Measurements from ENCODE around the gene RERG. TPM values are rescaled to one million over a fixed set of nuclear protein-coding genes. Genes with fewer than 3 reads are reported as not detected.

The RERG gene
- total and polyA plus RNA-seq, 2 of the 4 experiments (the other 2 are of a cell fraction): not detected

- Histone ChIP-seq H4K91ac (ENCODE audit: insufficient read depth, low read depth, low read length) (no peak overlapping the region), H2BK120ac (ENCODE audit: low read depth, low read length) (no peak overlapping the region), H3K56ac (ENCODE audit: extremely low read depth, insufficient read depth, low read length) (no peak overlapping the region), H2AK5ac (ENCODE audit: low read depth, low read length) (no peak overlapping the region), H4K8ac (ENCODE audit: low read depth in 2 of 2, low read length in 2 of 2) (no peak overlapping the region), H3K14ac (replicated peaks; ENCODE audit: low read depth, low read length) (no peak overlapping the region), H3K79me1 (ENCODE audit: low read depth in 1 of 2, low read length in 2 of 2) (no peaks in the 10 kb centered on the region), H3K23ac (ENCODE audit: low read depth, low read length) (no peak overlapping the region), H2BK5ac (ENCODE audit: low read depth, low read length, poor library complexity, severe bottlenecking) (no peak overlapping the region), H3K36me3 (ENCODE audit: control insufficient read depth, insufficient read depth, low read length) (no peaks in the 10 kb centered on the region), H4K5ac (ENCODE audit: low read depth, low read length) (no peak overlapping the region), H3K9ac (ENCODE audit: low read depth, low read length) (no peak overlapping the region), H4K20me1 (ENCODE audit: insufficient read depth, low read length) (no peaks in the 10 kb centered on the region), H2AK9ac (replicated peaks; ENCODE audit: low read depth, low read length, poor library complexity) (no peak overlapping the region), H3K4me3 (ENCODE audit: insufficient read depth, low read depth, low read length) (no peak overlapping the region), H3K4ac (ENCODE audit: low read depth, low read length) (no peak overlapping the region), H2AFZ (replicated peaks; ENCODE audit: low read length, poor library complexity) (no peak overlapping the region), H3K27ac (ENCODE audit: insufficient read depth, low read length) (no peak overlapping the region), H3K9me3 (ENCODE audit: control insufficient read depth, insufficient read depth, low read length) (no peaks in the 10 kb centered on the region), H2BK15ac (ENCODE audit: low read depth, low read length) (no peak overlapping the region), H3K4me2 (ENCODE audit: low read depth, low read length) (no peak overlapping the region), H2BK20ac (ENCODE audit: low read depth, low read length) (no peak overlapping the region), H3K9me1 (ENCODE audit: insufficient read depth, low read length) (no peaks in the 10 kb centered on the region), H3K4me1 (ENCODE audit: control insufficient read depth, insufficient read depth, low read length) (no peaks in the 10 kb centered on the region), H3K18ac (ENCODE audit: low read depth, low read length) (no peak overlapping the region), H3K27me3 (ENCODE audit: control insufficient read depth, insufficient read depth, low read length) (0 out of 2 replicates have a peak, but pooled peaks cover 2% of the 10 kb centered on the region)
- in situ Hi-C loops (cut with MboI; ENCODE audit: low sequenced_read_pairs) (no loop called here), intact Hi-C loops (cut with micrococcal nuclease) (no loop called here), dilution Hi-C loops (cut with HindIII; ENCODE audit: low sequenced_read_pairs, unreplicated experiment) (no loop called here)
- DNase-seq (no peak), ATAC-seq (ENCODE audit: low read depth) (no peak)
- no peak for TF ChIP-seq USF2 (IDR thresholded peaks at IDR 0.05; ENCODE audit: low read depth, low read length)
- TF ChIP-seq NFE2L2 (IDR thresholded peaks at IDR 0.05; ENCODE audit: low read depth, low read length): no peak
- no peak for TF ChIP-seq RCOR1 (IDR thresholded peaks at IDR 0.05; ENCODE audit: insufficient replicate concordance, low read length)
- no peak for TF ChIP-seq MXI1 (IDR thresholded peaks at IDR 0.05; ENCODE audit: borderline replicate concordance, low read depth, low read length)
- no peak for TF ChIP-seq FOS (IDR thresholded peaks at IDR 0.05; ENCODE audit: low read depth, low read length)
- TF ChIP-seq POLR2A (IDR thresholded peaks at IDR 0.05; ENCODE audit: low read depth, low read length): no peak
- no peak for TF ChIP-seq RAD21 (IDR thresholded peaks at IDR 0.05; ENCODE audit: low read length)
- no peak for TF ChIP-seq MAZ (IDR thresholded peaks at IDR 0.05; ENCODE audit: borderline replicate concordance, low read depth, low read length)
- TF ChIP-seq RFX5 (IDR thresholded peaks at IDR 0.05; ENCODE audit: low read depth, low read length): no peak
- TF ChIP-seq CTCF (conservative IDR thresholded peaks at IDR 0.05; ENCODE audit: low read depth, low read length): no peak
- TF ChIP-seq ELK1 (IDR thresholded peaks at IDR 0.05; ENCODE audit: borderline replicate concordance, low read depth, low read length): no peak
- TF ChIP-seq BHLHE40 (IDR thresholded peaks at IDR 0.05; ENCODE audit: low read depth, low read length): no peak
- BruUV-seq (replicated peaks): no TSS peak
- CTCF ChIA-PET: interaction anchor here (1.2 kb wide), 1 partner anchor 9 kb away, joined by 3 read pairs; no protein-coding TSS in a partner anchor
- POLR2A ChIA-PET (ENCODE audit: unreplicated experiment): no interaction called here
Measured at GRCh38 chr12:15230137-15230536, 8.9 kb upstream of the RERG start.

Data from IMR-90 (cell line).